ENCODE measurements around the gene RAB18.

- TF ChIP-seq ZBTB7A (IDR thresholded peaks at IDR 0.05; ENCODE audit: low read depth) = no peak
- TF ChIP-seq REST (IDR thresholded peaks at IDR 0.05; ENCODE audit: low read depth) = no peak
- TF ChIP-seq MAX (IDR thresholded peaks at IDR 0.05) = no peak
- no peak for TF ChIP-seq EP300 (IDR thresholded peaks at IDR 0.05; ENCODE audit: borderline replicate concordance)
- no peak for TF ChIP-seq TAF1 (IDR thresholded peaks at IDR 0.05; ENCODE audit: low read depth)
- TF ChIP-seq CEBPB (IDR thresholded peaks at IDR 0.05) = no peak
- no peak for TF ChIP-seq TEAD4 (IDR thresholded peaks at IDR 0.05)
- TF ChIP-seq FOXM1 (IDR thresholded peaks at IDR 0.05; ENCODE audit: borderline replicate concordance, low read depth) = no peak
These were observed 60.8 kb downstream of the RAB18 start for GRCh38 chr10:27564880-27565279.
